Type B pancreatic cell (in vitro differentiated cells): ENCODE results near the gene GFAP. TPM values are rescaled to one million over a fixed set of nuclear protein-coding genes. Genes with fewer than 3 reads are reported as not detected.
A peak's percentile ranks its signal among the peaks of the same experiment; 100 is the strongest.

Experiments used
- DNase-seq: peaks from one replicate; pipeline ENCODE4 v3.0.0; 2021; ENCODE audit warnings: mixed read lengths; ENCODE audit not compliant: unreplicated experiment; ENCODE audit errors: extremely low spot score
- H3K27ac Mint-ChIP-seq: 2 replicates; pipeline ENCODE4 v1.8.0; 2021; ENCODE audit warnings: mild to moderate bottlenecking, mixed read lengths
- H3K27me3 Mint-ChIP-seq: 2 replicates; pipeline ENCODE4 v1.8.0; 2021; ENCODE audit warnings: mixed read lengths
- H3K36me3 Mint-ChIP-seq: 2 replicates; pipeline ENCODE4 v1.8.0; 2021; ENCODE audit warnings: mixed read lengths
- H3K4me1 Mint-ChIP-seq: one replicate; pipeline ENCODE4 v1.8.0; 2021; ENCODE audit warnings: mixed read lengths; ENCODE audit not compliant: unreplicated experiment
- H3K4me3 Mint-ChIP-seq: 2 replicates; pipeline ENCODE4 v1.8.0; 2021; ENCODE audit warnings: mild to moderate bottlenecking, mixed read lengths
- H3K9me3 Mint-ChIP-seq: 2 replicates; pipeline ENCODE4 v1.8.0; 2021; ENCODE audit warnings: mixed read lengths
- CTCF ChIP-seq: fragments of 200-600 bp; sonication (generic); conservative IDR thresholded peaks from 2 replicates; pipeline ENCODE4 v1.5.0; 2021; ENCODE audit warnings: antibody characterized with exemption, mild to moderate bottlenecking
- total RNA-seq: library from RNA; stranded (reverse); gene quantifications from 2 replicates; pipeline ENCODE4 v1.2.1, GENCODE V29; 2021; ENCODE audit warnings: low replicate concordance

Gene GFAP
- total RNA-seq, 1 donor from 2014 or later, result 0.10 TPM

DNA sequence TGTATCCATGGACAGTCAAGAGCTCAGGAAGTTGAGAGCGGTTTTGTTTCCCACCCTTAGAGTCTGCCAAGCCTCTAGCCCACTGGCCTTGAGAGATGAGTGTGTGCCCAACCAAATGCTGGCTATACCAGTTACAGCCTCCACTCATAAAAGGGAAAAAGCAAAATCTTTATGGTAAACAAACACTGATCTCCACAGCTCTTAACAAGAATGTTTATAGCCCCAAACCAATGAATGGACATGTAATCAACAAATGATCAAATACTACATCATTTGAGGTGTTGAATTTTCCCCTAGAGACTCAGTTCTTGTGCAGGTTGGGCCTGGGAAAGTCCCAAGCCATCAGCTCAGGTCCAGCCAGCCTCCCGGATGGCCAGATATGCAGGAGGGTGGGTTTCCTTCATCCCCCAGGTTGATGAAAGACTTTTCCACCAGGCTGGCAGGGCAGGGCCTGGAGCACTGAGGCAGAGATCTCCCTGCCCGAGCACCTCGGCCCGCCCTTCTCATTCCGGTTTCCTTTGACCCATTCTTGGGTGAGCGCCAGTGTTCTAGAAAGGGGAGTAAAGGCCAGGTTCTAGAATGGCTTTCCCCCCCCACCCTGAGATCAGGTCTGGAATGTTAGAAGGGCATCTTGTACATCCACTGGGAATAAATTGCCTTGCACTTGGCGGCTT, 12.2 kb downstream of the GFAP start:
- Mint-ChIP-seq H3K4me1 (peaks cover 5% of the 10 kb centered on the region), H3K27ac (peak overlapping the region; percentile 11)

GRCh38 chr17:44902135-44902760, 13.1 kb downstream of the GFAP start:
- TF ChIP-seq CTCF, result no peak
- peaks cover 4% of the 10 kb centered on the region for H3K36me3 Mint-ChIP-seq
- peaks cover 5% of the 10 kb centered on the region for H3K27me3 Mint-ChIP-seq
- no peak overlapping the region for H3K4me3 Mint-ChIP-seq
- H3K4me1 Mint-ChIP-seq, result peaks cover 5% of the 10 kb centered on the region
- H3K27ac Mint-ChIP-seq, result no peak overlapping the region
- no peaks in the 10 kb centered on the region for H3K9me3 Mint-ChIP-seq
- DNase-seq, result peak; percentile 60

More for the DNA sequence above, 12.2 kb downstream of the GFAP start:
- Mint-ChIP-seq H3K9me3 (no peaks in the 10 kb centered on the region), H3K36me3 (peaks cover 4% of the 10 kb centered on the region), H3K4me3 (no peak overlapping the region), H3K27me3 (peaks cover 5% of the 10 kb centered on the region)
- TF ChIP-seq CTCF, result no peak
- DNase-seq, result no peak

DNA sequence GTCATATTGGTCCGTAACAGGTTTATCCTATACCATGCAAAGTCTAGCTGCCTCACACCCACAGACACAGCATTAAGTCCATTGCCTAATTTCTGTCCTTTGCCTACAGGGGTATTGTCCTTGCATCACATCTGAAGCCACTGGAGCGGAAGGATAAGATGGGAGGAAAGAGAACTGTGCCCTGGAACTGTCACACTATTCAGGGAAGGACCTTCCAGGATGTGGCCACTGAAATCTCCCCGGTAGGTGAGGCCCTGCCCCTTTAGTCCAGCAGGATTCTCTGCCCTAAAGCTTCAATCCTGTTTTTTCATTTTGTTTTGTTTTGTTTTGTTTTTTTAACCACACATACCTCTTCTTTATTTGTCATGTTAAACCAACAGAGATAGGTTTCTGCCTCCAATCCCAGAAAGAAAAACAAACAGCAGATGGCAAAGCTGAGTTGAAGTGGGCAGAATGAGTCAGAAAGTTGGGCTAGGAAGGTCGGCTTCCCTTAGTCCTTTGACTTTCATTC, 13.8 kb downstream of the GFAP start:
- DNase-seq, result no peak
- Mint-ChIP-seq H3K4me1 (peaks cover 5% of the 10 kb centered on the region), H3K9me3 (no peaks in the 10 kb centered on the region), H3K4me3 (peak overlapping the region; percentile 95), H3K36me3 (peaks cover 4% of the 10 kb centered on the region), H3K27ac (no peak overlapping the region), H3K27me3 (peaks cover 4% of the 10 kb centered on the region)
- TF ChIP-seq CTCF, result no peak

DNA sequence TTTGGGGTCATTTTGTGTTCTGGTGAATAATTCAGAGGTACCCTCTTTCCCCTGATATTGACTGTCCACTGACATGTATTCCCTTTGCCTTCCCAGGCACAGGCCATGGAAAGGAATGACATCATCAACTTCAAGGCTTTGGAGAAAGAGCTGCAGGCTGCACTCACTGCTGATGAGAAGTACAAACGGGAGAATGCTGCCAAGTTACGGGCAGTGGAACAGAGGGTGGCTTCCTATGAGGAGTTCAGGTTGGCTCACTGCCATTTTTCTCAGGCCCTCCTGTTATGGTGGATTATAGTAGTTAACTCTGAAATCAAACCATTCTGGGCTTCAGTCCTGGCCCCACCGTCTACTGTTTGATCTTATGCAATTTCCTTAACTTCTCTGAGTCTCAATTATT, 14.4 kb downstream of the GFAP start:
- no peak for TF ChIP-seq CTCF
- no peak for DNase-seq
- Mint-ChIP-seq H3K36me3 (peaks cover 5% of the 10 kb centered on the region), H3K27me3 (no peaks in the 10 kb centered on the region), H3K27ac (peak overlapping the region; percentile 100), H3K4me3 (peak overlapping the region; percentile 95), H3K9me3 (no peaks in the 10 kb centered on the region), H3K4me1 (peaks cover 5% of the 10 kb centered on the region)

DNA sequence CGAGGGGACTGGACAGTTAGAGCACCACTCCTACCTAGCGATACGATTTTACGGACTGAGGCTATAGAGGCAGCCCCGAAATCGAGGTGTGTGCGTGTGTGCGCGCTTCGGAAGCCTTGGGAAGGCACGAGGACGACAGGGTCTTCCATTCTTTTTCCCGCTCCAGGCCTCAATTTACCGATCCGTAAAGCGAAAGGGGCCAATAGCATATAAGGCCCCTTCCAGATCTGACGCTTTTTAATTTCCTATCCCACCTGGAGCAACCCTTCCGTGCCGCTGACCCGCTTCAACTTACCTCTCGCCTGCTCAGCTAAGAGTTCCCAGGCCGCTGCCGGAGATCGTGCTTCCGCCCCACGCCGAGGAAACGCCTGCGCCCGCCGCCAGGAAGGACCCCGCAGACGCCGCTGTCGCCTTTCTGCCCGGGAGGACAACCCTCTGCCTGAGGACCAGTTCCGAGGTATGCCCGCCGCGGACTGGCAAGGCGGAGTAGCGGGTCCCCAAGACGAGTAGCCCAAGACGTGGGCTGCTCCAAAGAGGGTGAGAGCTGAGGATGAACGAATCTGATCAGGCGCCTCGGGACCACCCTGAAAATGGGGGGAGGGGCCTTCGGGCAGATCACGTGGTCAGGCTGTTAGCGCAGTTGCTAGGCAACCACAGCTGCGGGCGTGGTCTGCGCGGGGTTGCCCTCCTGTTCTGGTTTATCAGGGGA, 16.1 kb downstream of the GFAP start, which contains the start of gene EFTUD2:
EFTUD2 (minus strand) TSS at position 372 of the 709 bp plus-strand sequence. CDS start 4,924 bp downstream, outside the sequence.
- Mint-ChIP-seq H3K36me3 (peaks cover 10% of the 10 kb centered on the region), H3K27me3 (no peaks in the 10 kb centered on the region), H3K9me3 (no peaks in the 10 kb centered on the region), H3K4me3 (peak within 1 kb of the TSS; percentile 95), H3K27ac (peak within 1 kb of the TSS; percentile 100), H3K4me1 (peaks cover 9% of the 10 kb centered on the region)
- DNase-seq, result peak; percentile 93
- TF ChIP-seq CTCF, result no peak
